PFSK-1 (cell line): ENCODE data around the gene RITA1.
A peak's percentile ranks its signal among the peaks of the same experiment; 100 is the strongest.

Experiments
- FOXP2 ChIP-seq: optimal IDR thresholded peaks from 2 replicates; pipeline ENCODE3; 2011; ENCODE audit warnings: borderline replicate concordance, control low read depth, inconsistent platforms; ENCODE audit not compliant: insufficient read depth; ENCODE audit errors: extremely low read length, extremely low read depth
- POLR2AphosphoS5 ChIP-seq: IDR thresholded peaks from 2 replicates; pipeline ENCODE4 v1.6.1; 2012; ENCODE audit warnings: low read depth, mild to moderate bottlenecking, control low read depth, low read length, moderate library complexity
- SIN3A ChIP-seq: IDR thresholded peaks from 2 replicates; pipeline ENCODE4 v1.6.1; 2012; ENCODE audit warnings: mild to moderate bottlenecking, low read length, moderate library complexity, borderline replicate concordance; ENCODE audit not compliant: insufficient read depth
- TAF1 ChIP-seq: IDR thresholded peaks from 2 replicates; pipeline ENCODE4 v1.6.1; 2012; ENCODE audit warnings: low read length, control low read depth, borderline replicate concordance; ENCODE audit not compliant: insufficient read depth
- TF ChIP-seq, protein P1 (sequence below), 2 experiments: IDR thresholded peaks; 2 replicates each; pipeline versions ENCODE4 v1.6.1 to v1.8.0; 2011 to 2012; ENCODE audit warnings: low read depth in 2 of 2, low read length in 2 of 2, control low read depth in 1 of 2, inconsistent platforms in 1 of 2, mild to moderate bottlenecking in 1 of 2, moderate library complexity in 1 of 2; ENCODE audit not compliant: insufficient read depth in 1 of 2

Gene RITA1

DNA sequence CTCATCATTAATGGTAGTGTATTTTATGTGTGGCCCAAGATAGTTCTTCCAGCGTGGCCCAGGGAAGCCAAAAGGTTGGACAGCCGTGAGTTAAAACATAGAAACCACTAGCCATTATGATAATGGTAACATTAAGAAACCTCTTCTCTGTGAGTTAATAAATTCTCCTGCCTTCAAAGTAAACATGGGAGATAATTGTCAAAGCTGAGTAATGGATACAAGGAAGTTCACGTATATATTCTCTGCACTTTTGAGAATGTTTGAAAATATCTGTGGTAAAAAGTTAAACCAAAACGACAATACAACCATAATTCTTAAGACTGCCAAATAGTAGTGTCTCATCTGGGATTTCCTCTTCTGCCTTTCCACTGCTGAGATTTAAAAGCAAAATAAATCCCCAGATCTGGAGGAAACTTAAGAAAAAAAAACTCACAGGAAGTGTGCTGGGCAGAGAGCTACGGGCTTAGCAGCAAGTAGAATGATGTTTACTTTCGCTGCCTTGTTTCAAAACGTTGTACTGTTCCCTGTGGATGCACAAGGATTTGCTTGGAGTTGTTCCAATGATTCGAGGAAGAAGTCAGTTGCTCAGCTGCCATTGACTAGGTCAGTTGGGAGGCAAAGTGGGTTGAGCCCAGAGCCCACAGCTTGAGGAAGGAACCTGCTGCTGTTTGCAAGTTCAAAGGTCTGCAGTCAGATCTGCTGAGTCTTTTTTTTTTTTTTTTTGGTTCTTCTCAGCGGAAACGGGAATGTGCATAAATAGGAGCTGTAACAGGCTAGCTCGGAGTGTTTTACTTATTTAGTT is 37.4 kb downstream of the RITA1 start:
- peak; percentile 70; the same call in 1 of the 2 replicates for TF ChIP-seq POLR2AphosphoS5
- TF ChIP-seq FOXP2: no peak
- TF ChIP-seq SIN3A: peak; percentile 90; the same call in 1 of the 2 replicates
- TF ChIP-seq, protein P1, sequence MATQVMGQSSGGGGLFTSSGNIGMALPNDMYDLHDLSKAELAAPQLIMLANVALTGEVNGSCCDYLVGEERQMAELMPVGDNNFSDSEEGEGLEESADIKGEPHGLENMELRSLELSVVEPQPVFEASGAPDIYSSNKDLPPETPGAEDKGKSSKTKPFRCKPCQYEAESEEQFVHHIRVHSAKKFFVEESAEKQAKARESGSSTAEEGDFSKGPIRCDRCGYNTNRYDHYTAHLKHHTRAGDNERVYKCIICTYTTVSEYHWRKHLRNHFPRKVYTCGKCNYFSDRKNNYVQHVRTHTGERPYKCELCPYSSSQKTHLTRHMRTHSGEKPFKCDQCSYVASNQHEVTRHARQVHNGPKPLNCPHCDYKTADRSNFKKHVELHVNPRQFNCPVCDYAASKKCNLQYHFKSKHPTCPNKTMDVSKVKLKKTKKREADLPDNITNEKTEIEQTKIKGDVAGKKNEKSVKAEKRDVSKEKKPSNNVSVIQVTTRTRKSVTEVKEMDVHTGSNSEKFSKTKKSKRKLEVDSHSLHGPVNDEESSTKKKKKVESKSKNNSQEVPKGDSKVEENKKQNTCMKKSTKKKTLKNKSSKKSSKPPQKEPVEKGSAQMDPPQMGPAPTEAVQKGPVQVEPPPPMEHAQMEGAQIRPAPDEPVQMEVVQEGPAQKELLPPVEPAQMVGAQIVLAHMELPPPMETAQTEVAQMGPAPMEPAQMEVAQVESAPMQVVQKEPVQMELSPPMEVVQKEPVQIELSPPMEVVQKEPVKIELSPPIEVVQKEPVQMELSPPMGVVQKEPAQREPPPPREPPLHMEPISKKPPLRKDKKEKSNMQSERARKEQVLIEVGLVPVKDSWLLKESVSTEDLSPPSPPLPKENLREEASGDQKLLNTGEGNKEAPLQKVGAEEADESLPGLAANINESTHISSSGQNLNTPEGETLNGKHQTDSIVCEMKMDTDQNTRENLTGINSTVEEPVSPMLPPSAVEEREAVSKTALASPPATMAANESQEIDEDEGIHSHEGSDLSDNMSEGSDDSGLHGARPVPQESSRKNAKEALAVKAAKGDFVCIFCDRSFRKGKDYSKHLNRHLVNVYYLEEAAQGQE (IDR thresholded peaks at IDR 0.05; ENCODE audit: insufficient read depth in 1 of 2, low read depth in 2 of 2, low read length in 2 of 2): peak in 1 of 2 experiments; percentile 50; a peak in 1 of 4 replicates
- TF ChIP-seq TAF1: no peak; the same call in 1 of the 2 replicates

DNA sequence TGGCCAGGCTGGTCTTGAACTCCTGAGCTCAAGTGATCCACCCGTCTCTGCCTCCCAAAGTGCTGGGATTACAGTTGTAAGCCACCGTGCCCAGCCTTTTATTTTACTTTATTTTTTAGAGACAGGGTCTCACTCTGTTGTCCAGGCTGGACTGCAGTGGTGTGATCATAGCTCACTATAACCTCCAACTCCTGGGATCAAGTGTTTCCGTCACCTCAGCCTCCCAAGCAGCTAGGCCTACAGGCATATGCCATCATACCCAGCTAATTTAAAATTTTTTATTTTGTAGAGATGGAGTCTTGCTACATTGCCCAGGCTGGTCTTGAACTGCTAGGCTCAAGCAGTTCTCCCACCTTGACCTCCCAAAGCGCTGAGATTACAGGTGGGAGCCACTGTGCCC is 39.4 kb downstream of the RITA1 start:
- TF ChIP-seq FOXP2 (no peak), SIN3A (no peak), TAF1 (no peak), POLR2AphosphoS5 (no peak)
- TF ChIP-seq, protein P1 (IDR thresholded peaks at IDR 0.05; ENCODE audit: insufficient read depth in 1 of 2, low read depth in 2 of 2, low read length in 2 of 2): no peak

DNA sequence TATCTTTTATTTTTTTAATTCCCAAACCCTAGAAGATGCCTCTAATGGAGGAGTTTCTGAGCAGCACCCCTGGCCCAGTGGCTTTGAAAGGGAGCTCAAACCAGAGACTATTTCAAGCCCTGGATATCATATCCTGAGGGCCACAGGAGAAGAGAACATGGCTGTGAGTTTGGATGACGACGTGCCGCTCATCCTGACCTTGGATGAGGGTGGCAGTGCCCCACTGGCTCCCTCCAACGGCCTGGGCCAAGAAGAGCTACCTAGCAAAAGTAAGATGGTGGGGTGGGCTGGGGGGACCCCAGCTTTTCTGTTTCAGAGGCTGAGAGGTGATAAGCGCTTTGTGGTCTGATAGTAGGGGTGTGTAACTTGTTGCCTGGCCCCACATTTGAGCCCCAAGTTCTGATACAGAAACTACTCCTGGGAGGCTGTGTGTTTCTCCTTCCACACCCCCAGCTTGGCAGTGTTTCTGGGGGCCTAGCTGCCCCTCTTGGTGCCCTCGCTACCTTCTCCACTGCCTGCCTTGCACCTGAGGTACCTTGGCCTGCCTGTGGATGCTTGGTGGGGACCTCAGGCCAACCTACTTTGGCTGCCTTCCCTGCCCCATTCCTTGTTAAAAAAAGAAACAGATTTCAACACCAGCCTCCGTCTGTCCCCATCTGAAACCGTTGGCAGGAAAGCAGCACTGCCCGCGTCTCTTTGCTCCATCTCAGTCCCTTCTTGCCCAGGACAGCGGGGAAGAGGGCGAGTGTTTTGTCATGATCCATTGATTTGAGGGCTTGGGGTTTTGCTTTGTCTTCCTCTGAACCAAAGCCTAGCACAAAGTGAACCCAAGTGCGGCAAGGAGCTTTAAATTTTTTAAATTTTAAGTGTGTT is 41.4 kb downstream of the RITA1 start:
- TF ChIP-seq SIN3A (no peak), POLR2AphosphoS5 (no peak), TAF1 (no peak), FOXP2 (no peak)
- TF ChIP-seq, protein P1 (IDR thresholded peaks at IDR 0.05; ENCODE audit: insufficient read depth in 1 of 2, low read depth in 2 of 2, low read length in 2 of 2): no peak

DNA sequence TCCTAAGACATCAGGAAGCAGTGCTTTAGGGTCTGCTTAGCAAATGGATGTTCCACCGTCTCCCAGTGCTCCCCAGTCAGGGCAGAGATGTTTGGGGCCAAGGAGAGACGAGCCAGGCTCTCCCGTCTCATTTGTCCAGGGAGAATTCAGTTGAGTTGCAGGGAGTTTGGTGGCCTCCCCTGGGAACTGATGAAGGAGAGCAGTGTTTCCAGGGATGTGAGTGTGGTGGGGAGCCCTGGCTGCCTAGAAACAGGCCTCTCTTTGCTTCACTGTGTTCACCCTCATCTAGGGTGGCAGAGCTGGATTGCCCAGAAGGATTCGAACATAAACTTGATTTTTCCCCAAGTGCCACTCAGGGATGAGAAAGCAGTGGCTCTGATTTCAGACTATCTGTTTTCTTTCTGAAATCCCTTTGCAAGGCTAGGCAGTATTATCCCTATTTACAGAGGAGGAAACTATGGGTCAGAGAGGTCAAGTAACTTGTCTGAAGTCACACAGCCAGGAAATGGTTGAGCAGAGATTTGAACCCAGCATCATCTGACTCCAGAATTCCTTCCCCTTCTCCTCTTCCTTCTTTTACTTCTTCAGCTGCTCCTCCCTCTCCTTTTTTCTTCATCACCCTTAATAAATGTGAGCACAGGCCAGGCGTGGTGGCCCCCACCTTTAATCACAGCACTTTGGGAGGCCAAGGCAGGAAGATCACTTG is 42.3 kb downstream of the RITA1 start:
- no peak for TF ChIP-seq POLR2AphosphoS5
- TF ChIP-seq FOXP2: no peak

DNA sequence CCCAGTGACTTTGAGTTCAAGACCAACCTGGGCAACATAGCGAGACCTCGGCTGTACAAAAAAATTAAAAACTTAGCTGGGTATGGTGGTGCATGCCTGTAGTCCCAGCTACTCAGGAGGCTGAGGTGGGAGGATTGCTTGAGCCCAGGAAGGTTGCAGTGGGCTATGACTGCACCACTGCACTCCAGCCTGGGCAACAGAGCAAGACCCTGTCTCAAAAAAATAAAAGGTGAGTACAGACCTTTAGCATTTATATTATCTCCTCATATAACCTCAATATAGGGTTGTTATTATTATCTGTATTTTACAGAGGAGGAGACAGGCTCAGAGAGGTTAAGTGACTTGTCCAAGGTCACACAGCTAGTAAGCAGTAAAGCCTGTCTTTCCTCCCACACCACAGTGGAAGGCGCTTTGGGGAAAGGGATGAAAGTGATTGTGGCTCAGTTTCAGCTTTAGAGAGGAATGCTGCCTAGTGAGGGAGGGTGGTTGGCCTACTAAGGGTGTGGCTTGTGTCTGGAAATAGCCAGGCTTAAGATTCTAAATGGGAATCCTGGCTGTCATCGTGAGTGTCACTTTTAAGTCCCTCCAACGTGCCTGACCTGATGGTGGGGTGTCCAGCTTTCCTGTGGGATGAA is 43.0 kb downstream of the RITA1 start:
- TF ChIP-seq, protein P1 (IDR thresholded peaks at IDR 0.05; ENCODE audit: insufficient read depth in 1 of 2, low read depth in 2 of 2, low read length in 2 of 2): no peak
- TF ChIP-seq TAF1: no peak
